Measurements from ENCODE around the gene SPTLC3.

DNA sequence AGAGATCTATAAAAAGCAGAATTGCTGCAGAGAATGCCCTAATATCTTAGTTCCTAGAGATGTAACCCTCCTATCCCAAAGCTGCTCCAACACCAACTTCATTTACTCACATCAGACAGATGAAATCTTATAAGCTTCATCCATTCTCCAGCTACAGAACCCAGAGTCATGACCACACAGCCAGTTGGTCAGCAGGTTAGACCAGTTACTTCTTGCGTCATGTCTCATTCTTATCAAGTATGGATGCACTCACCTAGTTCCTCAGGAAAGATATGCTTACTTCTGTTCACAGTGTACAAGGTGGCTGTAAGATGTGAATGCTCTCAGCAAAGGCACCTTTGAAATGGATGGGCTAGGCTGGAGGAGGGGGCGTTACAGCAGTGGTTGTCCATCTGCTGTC lies 164.4 kb downstream of the SPTLC3 start:
- TF ChIP-seq, protein P1, sequence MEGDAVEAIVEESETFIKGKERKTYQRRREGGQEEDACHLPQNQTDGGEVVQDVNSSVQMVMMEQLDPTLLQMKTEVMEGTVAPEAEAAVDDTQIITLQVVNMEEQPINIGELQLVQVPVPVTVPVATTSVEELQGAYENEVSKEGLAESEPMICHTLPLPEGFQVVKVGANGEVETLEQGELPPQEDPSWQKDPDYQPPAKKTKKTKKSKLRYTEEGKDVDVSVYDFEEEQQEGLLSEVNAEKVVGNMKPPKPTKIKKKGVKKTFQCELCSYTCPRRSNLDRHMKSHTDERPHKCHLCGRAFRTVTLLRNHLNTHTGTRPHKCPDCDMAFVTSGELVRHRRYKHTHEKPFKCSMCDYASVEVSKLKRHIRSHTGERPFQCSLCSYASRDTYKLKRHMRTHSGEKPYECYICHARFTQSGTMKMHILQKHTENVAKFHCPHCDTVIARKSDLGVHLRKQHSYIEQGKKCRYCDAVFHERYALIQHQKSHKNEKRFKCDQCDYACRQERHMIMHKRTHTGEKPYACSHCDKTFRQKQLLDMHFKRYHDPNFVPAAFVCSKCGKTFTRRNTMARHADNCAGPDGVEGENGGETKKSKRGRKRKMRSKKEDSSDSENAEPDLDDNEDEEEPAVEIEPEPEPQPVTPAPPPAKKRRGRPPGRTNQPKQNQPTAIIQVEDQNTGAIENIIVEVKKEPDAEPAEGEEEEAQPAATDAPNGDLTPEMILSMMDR (IDR thresholded peaks at IDR 0.05) = no peak
- no peak for TF ChIP-seq POLR2AphosphoS5 (IDR thresholded peaks at IDR 0.05)
- TF ChIP-seq EP300 (IDR thresholded peaks at IDR 0.05) = no peak
